D341Med (cell line): ENCODE results near the gene RABL2B.
A peak's percentile ranks its signal among the peaks of the same experiment; 100 is the strongest.

Experiments used
- DNase-seq: peaks from one replicate; pipeline ENCODE4 v3.0.0; 2012; ENCODE audit warnings: low spot score

Gene RABL2B

GRCh38 chr22:50737728-50738648 lies 45.4 kb downstream of the RABL2B start, which contains the start of gene ACR:
TSS of gene ACR (plus strand) at chr22:50738204. CDS start at chr22:50738236, 32 bp downstream.
- DNase-seq: no peak

- no peak for DNase-seq
Measured at GRCh38 chr22:50735739-50736030, 47.8 kb downstream of the RABL2B start.

GRCh38 chr22:50734986-50735738 lies 48.3 kb downstream of the RABL2B start:
- DNase-seq: no peak

- no peak for DNase-seq
Measured at GRCh38 chr22:50734343-50734771, 49.1 kb downstream of the RABL2B start.

GRCh38 chr22:50733521-50734342 lies 49.7 kb downstream of the RABL2B start:
- DNase-seq: no peak

- no peak for DNase-seq
Measured at GRCh38 chr22:50732681-50733080, 50.8 kb downstream of the RABL2B start.

- DNase-seq: peak; percentile 91
Measured at GRCh38 chr22:50731811-50732624, 51.4 kb downstream of the RABL2B start.

GRCh38 chr22:50730941-50731661 lies 52.3 kb downstream of the RABL2B start:
- DNase-seq: no peak

GRCh38 chr22:50730013-50730891 lies 53.2 kb downstream of the RABL2B start:
- DNase-seq: no peak

GRCh38 chr22:50729391-50730012 lies 53.9 kb downstream of the RABL2B start:
- DNase-seq: no peak

GRCh38 chr22:50728523-50728931 lies 54.9 kb downstream of the RABL2B start:
- DNase-seq: no peak

- DNase-seq: no peak
Measured at GRCh38 chr22:50727678-50728522, 55.5 kb downstream of the RABL2B start.

GRCh38 chr22:50726643-50727340 lies 56.6 kb downstream of the RABL2B start:
- no peak for DNase-seq

GRCh38 chr22:50725597-50725996 lies 57.8 kb downstream of the RABL2B start:
- DNase-seq: no peak

- DNase-seq: no peak
Measured at GRCh38 chr22:50724616-50725015, 58.8 kb downstream of the RABL2B start.

- no peak for DNase-seq
Measured at GRCh38 chr22:50723991-50724390, 59.4 kb downstream of the RABL2B start.

- no peak for DNase-seq
Measured at GRCh38 chr22:50722716-50723428, 60.6 kb downstream of the RABL2B start.
